T-helper 9 cell (primary cell): ENCODE measurements around the gene RPL10.
"Not testable (repeated sequence)": the region's sequence is repeated elsewhere in the genome, so short reads cannot be mapped to it uniquely, and the experiment has no call there.

ENCODE experiments used
- DNase-seq: peaks from one replicate; pipeline ENCODE4 v3.0.0-alpha.2; 2020

RPL10 gene

GRCh38 chrX:154378059-154378798, 19.9 kb upstream of the RPL10 start:
- DNase-seq, result no peak

DNA sequence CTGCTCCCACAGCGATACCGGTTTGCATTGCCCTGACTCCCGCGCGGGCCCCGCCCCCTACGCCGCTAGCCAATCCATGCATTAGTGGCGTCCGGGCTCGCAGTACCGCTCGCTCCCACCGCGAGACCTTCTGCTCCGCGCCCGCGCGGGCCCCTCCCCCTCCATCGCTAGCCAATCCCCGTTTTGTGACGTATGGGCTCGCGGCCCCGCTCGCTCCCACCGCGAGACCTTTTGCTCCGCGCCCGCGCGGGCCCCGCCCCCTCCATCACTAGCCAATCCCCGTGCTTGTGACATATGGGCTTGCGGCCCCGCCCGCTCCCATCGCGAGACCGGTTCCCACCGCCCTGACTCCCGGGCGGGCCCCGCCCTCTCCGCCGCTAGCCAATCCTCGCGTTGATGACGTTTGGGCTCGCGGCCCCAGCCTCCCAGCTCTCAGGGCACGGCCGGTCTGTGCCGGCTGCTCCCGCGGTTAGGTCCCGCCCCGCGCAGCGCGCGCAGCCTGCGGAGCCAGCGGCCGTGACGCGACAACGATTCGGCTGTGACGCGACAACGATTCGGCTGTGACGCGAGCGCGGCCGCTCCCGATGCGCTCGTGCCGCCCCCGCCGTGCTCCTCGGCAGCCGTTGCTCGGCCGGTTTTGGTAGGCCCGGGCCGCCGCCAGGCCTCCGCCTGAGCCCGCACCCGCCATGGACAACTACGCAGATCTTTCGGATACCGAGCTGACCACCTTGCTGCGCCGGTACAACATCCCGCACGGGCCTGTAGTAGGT, 19.2 kb upstream of the RPL10 start, which contains the start of gene EMD:
Gene EMD (plus strand): TSS at position 497 of the 770 bp plus-strand sequence. CDS start 190 bp downstream, at position 687.
- DNase-seq, result peak; percentile 89

GRCh38 chrX:154379569-154379951, 18.6 kb upstream of the RPL10 start:
- DNase-seq, result no peak

GRCh38 chrX:154380153-154380552, 18.0 kb upstream of the RPL10 start:
- DNase-seq, result no peak

- DNase-seq, result no peak
Measured at GRCh38 chrX:154380787-154381186, 17.4 kb upstream of the RPL10 start.

GRCh38 chrX:154381271-154381670, 16.9 kb upstream of the RPL10 start:
- no peak for DNase-seq

DNA sequence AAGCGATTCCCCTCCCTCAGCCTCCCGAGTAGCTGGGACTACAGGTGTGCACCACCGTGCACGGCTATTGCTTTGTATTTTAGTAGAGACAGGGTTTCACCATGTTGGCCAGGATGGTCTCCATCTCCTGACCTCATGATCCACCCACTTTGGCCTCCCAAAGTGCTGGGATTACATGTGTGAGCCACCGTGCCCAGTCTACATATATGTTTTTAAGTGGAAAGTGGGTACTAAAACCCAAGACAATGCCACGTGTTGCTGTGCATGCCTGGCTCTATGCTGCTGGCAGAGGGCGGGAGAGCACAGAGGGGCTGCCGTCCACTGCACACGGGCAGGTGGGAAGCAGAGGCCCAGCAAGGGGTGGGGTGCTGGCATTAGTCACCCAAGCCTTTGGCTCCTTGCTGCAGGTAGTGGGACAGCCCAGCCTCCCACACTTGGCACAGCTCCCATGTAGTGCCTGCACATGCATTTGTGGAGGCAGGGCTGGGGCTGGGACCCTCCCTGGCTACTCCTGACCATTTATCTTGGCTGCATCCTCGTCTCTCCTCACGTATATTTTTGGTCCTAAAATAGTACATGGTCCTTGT, 15.6 kb upstream of the RPL10 start:
- no peak for DNase-seq

DNA sequence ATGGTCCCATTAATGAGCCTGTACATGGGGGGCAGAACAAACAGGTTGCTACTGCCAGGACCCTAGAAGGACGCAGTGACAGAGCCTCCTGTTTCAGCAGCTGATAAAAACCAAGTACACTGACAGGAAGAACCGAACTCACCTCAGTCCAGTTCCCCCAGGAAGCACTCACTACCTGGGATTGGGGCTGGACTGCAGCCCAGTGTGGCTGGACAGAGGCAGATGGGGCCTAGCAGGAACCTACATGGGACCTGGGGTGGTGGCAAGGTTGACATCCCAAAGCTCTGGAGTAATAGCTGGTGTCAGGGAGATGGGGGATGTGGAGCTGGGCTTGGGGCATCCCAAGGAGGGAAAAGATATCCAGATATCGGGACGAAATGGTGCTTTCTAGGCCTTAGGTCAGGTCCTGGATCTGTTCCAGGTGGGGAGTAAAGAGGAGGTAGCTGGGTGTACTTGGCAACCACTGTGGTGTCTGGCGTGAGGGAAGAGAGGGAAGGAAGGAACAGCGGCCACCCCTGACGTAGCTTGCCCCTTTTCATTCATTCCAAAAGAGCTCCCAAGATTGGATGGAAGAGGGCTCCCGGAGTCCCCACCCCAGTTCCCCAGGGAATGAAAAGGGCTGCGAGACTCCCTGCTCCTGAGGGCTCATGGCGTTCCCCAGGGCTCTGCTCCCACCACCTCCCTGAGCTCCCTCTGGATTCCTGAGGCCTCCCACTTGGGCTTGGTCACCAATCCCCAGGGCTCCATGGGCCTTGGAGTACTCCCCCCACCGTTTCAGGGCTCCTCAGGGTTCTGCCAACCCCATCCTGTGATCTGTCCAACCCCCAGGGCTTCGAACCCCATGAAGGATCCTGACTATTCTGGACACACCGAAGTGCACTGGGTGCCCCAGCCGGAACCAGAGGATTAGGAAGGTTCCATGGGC, 14.6 kb upstream of the RPL10 start:
- no peak for DNase-seq

DNA sequence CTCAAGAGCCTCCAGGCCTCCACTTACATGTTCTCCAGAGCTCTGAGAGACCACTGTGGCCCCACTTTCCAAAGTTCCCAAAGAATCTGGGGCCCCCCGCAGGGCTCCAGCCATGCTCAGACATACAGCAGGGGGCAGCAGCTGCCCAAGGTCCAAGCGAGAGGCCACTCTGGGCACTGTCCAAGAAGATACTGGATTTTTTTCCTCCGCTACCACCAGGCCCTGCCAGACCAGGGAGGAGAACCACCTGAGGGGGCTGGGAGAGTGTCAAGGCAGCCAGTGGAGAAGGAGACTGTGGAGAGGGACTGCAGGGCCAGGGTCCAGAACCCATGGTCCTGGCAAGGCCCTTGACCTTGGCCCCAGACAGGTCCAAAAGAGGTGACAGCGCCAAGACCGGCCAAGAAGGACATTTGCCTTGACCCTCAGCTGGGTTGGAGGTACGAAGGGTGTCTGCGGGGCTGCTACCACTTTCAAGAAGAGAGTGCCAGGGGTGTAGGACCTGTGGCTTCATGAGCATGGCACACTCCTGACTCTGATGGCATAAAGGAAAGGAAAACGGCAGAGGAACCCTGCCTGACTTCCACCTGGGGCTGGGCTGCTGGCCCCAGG, 13.8 kb upstream of the RPL10 start:
- DNase-seq, result no peak

- DNase-seq, result not testable (repeated sequence)
Measured at GRCh38 chrX:154388094-154388493, 10.1 kb upstream of the RPL10 start.

GRCh38 chrX:154388649-154389048, 9.5 kb upstream of the RPL10 start:
- not testable (repeated sequence) for DNase-seq

GRCh38 chrX:154389812-154390747, 8.1 kb upstream of the RPL10 start:
- not testable (repeated sequence) for DNase-seq

DNA sequence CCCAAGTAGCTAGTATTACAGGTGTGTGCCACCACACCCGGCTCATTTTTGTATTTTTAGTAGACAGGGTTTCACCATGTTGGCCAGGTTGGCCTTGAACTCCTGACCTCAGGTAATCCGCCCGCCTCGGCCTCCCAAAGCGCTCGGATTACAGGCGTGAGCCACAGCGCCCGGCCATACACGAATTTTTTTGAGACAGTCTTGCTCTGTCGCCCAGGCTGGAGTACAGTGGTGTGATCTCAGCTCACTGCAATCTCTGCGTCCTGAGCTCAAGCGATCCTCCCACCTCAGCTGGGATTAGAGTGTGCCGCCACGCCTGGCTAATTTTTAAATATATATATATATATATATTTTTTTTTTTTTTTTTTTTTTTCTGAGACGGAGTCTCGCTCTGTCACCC, 1.8 kb upstream of the RPL10 start:
- not testable (repeated sequence) for DNase-seq

DNA sequence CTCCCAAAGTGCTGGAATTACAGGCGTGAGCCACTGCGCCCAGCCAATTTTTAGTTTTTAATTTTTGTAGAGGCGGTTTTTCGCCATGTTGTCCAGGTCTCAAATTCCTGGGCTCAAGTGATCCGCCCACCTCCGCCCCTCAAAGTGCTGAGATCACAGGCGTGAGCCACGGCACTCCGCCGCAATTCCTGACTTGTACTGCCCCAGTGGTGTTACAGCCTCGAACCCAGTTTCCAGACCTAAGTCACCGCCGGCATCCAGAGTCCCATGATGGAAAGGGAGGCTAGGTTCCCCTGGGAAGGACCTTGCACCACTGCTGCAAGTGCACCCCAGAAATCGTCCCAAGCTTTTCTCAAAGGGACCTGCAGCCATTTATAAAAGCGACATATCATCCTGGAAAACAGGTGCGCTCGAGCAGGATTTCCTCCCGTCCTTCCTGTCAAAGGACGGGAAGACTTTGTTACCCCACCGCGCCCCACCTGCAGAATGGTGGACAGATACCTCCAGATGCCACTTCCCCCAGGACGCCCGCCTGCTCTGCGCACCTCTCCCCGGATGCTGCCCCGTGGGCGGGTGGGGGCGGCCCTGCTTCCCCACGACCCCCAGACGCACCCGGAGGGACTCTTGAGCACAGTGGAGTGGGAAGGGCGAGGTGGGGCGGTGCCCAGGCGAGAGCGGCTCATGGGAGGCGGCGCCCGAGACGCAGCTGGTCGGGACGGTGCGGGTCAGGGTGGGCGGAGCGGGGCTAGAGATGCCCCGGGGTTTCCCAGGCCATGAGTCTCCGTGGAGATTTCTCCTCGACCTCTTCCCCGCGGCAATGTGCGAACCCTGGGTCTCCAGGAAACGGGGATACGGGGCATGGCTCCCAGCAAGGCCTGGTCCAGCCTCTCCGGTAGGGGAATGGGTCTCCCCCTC, 947 bp upstream of the RPL10 start:
- DNase-seq, result peak; percentile 34

DNA sequence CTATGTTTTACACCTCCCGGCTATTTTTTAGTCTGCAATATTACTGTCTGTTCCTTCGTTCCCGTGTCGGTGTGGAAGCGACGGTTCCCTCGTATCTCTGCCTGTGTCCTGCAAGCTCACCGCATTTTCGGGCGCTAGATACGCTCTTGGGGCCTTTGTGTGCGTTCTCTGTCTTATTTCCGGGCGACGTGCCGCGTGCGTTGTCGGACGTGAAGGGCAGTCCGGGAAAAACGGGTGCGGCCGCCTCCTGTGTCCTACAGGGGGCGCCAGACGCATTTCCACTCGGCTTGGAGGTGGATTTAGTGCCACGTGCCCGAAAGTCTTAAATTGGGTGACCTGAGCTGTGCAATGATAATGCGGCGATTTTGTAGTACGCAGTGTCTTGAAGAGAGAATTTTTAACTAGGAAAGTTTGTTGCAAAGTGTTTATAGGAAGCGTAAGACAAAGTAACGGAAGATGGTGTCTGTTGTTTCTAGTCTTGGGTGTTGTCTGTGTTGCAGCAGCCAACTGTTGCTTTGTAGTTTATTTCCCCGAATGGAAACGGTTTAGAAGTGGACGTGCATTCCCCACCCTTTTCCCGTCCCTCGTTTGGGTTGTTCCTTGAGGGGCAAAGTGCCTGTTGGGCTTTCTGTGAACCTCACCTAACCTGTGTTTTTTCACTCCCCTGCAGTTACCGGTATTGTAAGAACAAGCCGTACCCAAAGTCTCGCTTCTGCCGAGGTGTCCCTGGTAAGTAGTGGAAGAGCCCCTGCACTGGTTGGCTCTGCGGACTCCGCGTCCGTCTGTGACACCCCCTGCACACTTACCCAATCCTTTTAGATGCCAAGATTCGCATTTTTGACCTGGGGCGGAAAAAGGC, 720 bp downstream of the RPL10 start:
- peak; percentile 69 for DNase-seq

DNA sequence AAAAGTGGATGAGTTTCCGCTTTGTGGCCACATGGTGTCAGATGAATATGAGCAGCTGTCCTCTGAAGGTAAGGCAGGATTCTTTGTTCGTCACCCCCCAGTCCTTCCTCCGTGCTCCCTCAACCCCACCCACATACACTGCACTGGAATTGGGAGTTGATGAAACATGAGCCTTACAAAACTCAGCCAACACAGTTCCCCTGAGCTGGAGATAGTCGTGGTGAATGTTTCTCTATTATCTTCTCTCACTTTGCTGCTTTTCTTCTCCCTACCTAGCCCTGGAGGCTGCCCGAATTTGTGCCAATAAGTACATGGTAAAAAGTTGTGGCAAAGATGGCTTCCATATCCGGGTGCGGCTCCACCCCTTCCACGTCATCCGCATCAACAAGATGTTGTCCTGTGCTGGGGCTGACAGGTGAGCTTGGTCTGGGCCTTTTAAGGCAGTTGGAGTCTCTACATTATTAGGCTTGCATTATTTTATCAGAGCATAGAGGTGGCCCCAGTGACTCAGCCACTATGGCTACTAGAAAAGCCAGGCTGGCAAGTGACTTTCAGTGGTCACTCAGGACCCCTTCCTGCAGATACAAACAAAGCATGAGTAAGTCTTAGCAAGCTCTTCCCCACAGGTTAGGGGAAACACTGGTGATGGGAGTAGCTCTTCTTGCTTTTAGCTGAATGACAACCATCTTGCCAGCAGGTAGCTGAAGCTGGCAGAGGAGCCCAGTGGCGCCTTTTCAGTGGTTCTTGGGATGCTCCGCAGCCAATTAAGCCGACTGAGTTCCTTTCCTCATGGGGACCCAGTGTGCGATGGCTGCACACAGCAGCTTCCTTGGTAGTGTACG, 1.6 kb downstream of the RPL10 start:
- DNase-seq, result no peak

DNA sequence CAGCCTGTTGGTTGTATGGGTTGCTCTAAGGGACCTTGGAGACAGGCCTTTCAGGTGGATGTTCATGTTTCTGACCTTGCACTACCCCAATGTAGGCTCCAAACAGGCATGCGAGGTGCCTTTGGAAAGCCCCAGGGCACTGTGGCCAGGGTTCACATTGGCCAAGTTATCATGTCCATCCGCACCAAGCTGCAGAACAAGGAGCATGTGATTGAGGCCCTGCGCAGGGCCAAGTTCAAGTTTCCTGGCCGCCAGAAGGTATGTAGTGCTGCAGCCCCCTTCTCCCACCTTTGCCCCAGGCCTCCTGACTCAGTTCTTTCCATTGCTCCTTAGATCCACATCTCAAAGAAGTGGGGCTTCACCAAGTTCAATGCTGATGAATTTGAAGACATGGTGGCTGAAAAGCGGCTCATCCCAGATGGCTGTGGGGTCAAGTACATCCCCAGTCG, 2.2 kb downstream of the RPL10 start:
- not testable (repeated sequence) for DNase-seq
